HEK293 (cell line): Measurements from ENCODE around the gene SOX30.

Experiments
- CTCF ChIP-seq: fragments of 450-650 bp; formaldehyde crosslinking; IDR thresholded peaks from 2 replicates; pipeline ENCODE4 v1.5.1; 2016; ENCODE audit warnings: missing biosample characterization, missing genetic modification characterization
- PRDM6 ChIP-seq: fragments of 450-650 bp; formaldehyde crosslinking; IDR thresholded peaks from 2 replicates; pipeline ENCODE4 v1.5.1; 2017; ENCODE audit warnings: missing biosample characterization, missing genetic modification characterization
- ZNF133 ChIP-seq: fragments of 450-650 bp; formaldehyde crosslinking; IDR thresholded peaks from 2 replicates; pipeline ENCODE4 v1.5.1; 2016; ENCODE audit warnings: missing biosample characterization, missing genetic modification characterization
- ZNF175 ChIP-seq: fragments of 450-650 bp; formaldehyde crosslinking; IDR thresholded peaks from 2 replicates; pipeline ENCODE4 v1.5.1; 2016; ENCODE audit warnings: missing biosample characterization, missing genetic modification characterization
- ZNF335 ChIP-seq: fragments of 450-650 bp; formaldehyde crosslinking; conservative IDR thresholded peaks from 2 replicates; pipeline ENCODE4 v1.5.1; 2016; ENCODE audit warnings: missing biosample characterization, missing genetic modification characterization
- ZNF701 ChIP-seq: fragments of 450-650 bp; formaldehyde crosslinking; IDR thresholded peaks from 2 replicates; pipeline ENCODE4 v1.5.1; 2016; ENCODE audit warnings: missing biosample characterization, missing genetic modification characterization
- TF ChIP-seq, protein P1 (sequence below): fragments of 450-650 bp; formaldehyde crosslinking; IDR thresholded peaks from 2 replicates; pipeline ENCODE4 v1.5.1; 2016; ENCODE audit warnings: missing biosample characterization, missing genetic modification characterization, low read depth

DNA sequence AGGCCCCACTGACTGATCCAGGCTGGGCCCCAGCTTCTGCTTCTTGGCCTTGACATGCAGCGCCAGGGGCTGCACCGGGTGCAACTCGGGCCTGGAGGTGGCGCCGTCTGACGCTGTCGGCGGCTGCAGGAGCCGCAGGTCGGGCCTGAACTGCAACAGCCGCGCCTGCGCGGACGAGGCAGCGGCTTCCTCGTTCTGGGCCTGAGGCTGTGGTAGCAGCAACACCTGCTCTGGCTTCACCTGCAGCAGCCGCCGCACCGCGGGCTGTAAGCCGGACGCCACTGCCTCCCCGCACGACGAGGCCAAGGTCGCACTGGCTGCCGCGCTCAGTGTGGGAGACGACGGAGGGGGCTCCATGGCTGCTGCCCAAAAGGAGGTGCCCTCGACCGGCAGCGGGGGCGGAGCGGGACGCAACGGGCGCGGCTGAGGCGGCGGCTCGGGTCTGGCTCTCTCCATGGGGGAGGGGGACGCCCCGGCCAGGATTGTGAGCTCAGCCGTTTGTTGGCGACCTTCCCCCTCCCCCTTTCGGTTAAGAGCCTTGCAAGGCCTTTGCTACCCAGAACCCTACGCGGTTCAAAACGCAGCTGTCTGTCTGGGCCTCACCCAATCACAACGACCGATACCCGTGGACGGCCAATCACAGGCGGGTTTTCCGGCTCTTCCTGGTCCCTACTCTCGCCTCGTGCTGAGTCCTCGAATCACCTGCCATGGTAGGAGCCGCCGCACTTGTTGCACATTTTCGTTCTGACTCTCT is 438 bp downstream of the SOX30 start:
- no peak for TF ChIP-seq CTCF (tag by site-specific recombination)
- no peak for TF ChIP-seq ZNF175 (tag by site-specific recombination)
- TF ChIP-seq, protein P1, sequence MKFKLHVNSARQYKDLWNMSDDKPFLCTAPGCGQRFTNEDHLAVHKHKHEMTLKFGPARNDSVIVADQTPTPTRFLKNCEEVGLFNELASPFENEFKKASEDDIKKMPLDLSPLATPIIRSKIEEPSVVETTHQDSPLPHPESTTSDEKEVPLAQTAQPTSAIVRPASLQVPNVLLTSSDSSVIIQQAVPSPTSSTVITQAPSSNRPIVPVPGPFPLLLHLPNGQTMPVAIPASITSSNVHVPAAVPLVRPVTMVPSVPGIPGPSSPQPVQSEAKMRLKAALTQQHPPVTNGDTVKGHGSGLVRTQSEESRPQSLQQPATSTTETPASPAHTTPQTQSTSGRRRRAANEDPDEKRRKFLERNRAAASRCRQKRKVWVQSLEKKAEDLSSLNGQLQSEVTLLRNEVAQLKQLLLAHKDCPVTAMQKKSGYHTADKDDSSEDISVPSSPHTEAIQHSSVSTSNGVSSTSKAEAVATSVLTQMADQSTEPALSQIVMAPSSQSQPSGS, result no peak
- TF ChIP-seq ZNF701 (tag by site-specific recombination), result no peak
- TF ChIP-seq PRDM6 (tag by site-specific recombination), result no peak
- no peak for TF ChIP-seq ZNF133 (tag by site-specific recombination)
- no peak for TF ChIP-seq ZNF335
